ENCODE results near the gene ADRM1. TPM values are rescaled to one million over a fixed set of nuclear protein-coding genes. Genes with fewer than 3 reads are reported as not detected.

The ADRM1 gene
- total and polyA plus RNA-seq, 10 of the 15 experiments (the other 5 are each of a cell fraction or from before 2014, with no cell fraction given): 3.4 to 213 (median 95.9) TPM

DNA sequence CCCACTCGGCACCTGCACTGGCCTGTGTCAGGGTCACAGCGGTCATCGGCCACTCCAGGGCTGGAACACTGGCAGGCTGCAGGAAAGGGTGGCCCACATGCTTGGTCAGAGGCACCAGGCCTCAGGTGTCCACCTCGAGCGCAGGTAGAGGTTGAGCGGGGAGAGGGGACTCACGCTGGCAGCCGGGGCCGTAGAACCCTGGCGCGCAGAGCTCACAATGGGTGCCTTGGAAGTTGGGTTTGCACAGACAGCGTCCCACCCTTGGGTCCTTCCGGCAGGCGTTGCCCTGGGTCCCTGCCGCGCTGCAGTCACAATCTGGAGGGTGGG lies 35.5 kb downstream of the ADRM1 start:
- in situ Hi-C loops (cut with MboI) (no loop called here), intact Hi-C loops (cut with micrococcal nuclease; ENCODE audit: unreplicated experiment) (no loop called here)
- ATAC-seq: no peak
- peaks cover 3% of the 10 kb centered on the region for H3K9me3 ChIP-seq (replicated peaks; ENCODE audit: control insufficient read depth, insufficient read depth, low read length)
- peak overlapping the region; percentile 81 for H3K27ac ChIP-seq (ENCODE audit: control insufficient read depth, insufficient read depth)
- H2AFZ ChIP-seq (ENCODE audit: control insufficient read depth, low read depth, low read length): no peak overlapping the region
- no peaks in the 10 kb centered on the region for H3K79me2 ChIP-seq (ENCODE audit: control insufficient read depth, insufficient read depth, low read length)
- DNase-seq (ENCODE audit: low read depth, low spot score): no peak
- no peak for FAIRE-seq
- no peaks in the 10 kb centered on the region for H3K36me3 ChIP-seq (ENCODE audit: control insufficient read depth in 2 of 2, insufficient read depth in 2 of 2, low read length in 1 of 2)
- no TSS peak for BruUV-seq (replicated peaks)
- POLR2A ChIA-PET: interaction anchor here (0.6 kb wide), 1 partner anchor 340 kb away, joined by 3 read pairs; no protein-coding TSS in a partner anchor
- TF ChIP-seq NR2C2 (IDR thresholded peaks at IDR 0.05; ENCODE audit: borderline replicate concordance, control insufficient read depth, insufficient read length, low read depth) (no peak), POLR2A (IDR thresholded peaks at IDR 0.05; ENCODE audit: low read depth, low read length) (0 out of 2 replicates have a peak, but pooled peaks have one; percentile 0), BHLHE40 (IDR thresholded peaks at IDR 0.05; ENCODE audit: borderline replicate concordance in 1 of 2, low read depth in 2 of 2, low read length in 1 of 2) (0 out of 4 replicates have a peak, but pooled peaks of 1 of the 2 experiments have one; percentile 40)
- peak overlapping the region; percentile 82 for H3K4me2 ChIP-seq (ENCODE audit: control insufficient read depth, insufficient read depth)
- H3K9ac ChIP-seq (ENCODE audit: control insufficient read depth, insufficient read depth, low read length): no peak overlapping the region
- RAD21 ChIA-PET (ENCODE audit: unreplicated experiment): no interaction called here
- H3K4me1 ChIP-seq (ENCODE audit: control insufficient read depth, insufficient read depth, low read length): peaks cover 37% of the 10 kb centered on the region
- 66% methylated on average over 13 of the region's 16 CpGs for whole genome bisulfite sequencing (ENCODE audit: insufficient coverage, insufficient replicate concordance, low lambda C conversion rate, missing lambda C conversion rate)
- CTCF ChIA-PET: interaction anchor here (1.0 kb wide), 1 partner anchor 44 kb away, joined by 5 read pairs; no protein-coding TSS in a partner anchor
- H3K27me3 ChIP-seq (replicated peaks in 1 of 2; ENCODE audit: control insufficient read depth in 2 of 2, insufficient read depth in 2 of 2, low read length in 1 of 2): no peaks in the 10 kb centered on the region
- H3K4me3 ChIP-seq: peak overlapping the region; percentile 23; the same call in 1 of the 2 replicates
- H4K20me1 ChIP-seq (ENCODE audit: control insufficient read depth, insufficient read depth): no peaks in the 10 kb centered on the region
- SMC1A ChIA-PET (ENCODE audit: uncharacterized antibody, unreplicated experiment): no interaction called here

GRCh38 chr20:62339647-62340062 lies 36.9 kb downstream of the ADRM1 start:
- Histone ChIP-seq H3K36me3 (ENCODE audit: control insufficient read depth in 2 of 2, insufficient read depth in 2 of 2, low read length in 1 of 2) (no peaks in the 10 kb centered on the region), H4K20me1 (ENCODE audit: control insufficient read depth, insufficient read depth) (no peaks in the 10 kb centered on the region), H3K27ac (ENCODE audit: control insufficient read depth, insufficient read depth) (peak overlapping the region; percentile 81), H2AFZ (ENCODE audit: control insufficient read depth, low read depth, low read length) (peak overlapping the region; percentile 50), H3K4me1 (ENCODE audit: control insufficient read depth, insufficient read depth, low read length) (peaks cover 37% of the 10 kb centered on the region), H3K9me3 (replicated peaks; ENCODE audit: control insufficient read depth, insufficient read depth, low read length) (peaks cover 3% of the 10 kb centered on the region), H3K4me3 (peak overlapping the region; percentile 68; the same call in 1 of the 2 replicates), H3K27me3 (replicated peaks in 1 of 2; ENCODE audit: control insufficient read depth in 2 of 2, insufficient read depth in 2 of 2, low read length in 1 of 2) (no peaks in the 10 kb centered on the region), H3K79me2 (ENCODE audit: control insufficient read depth, insufficient read depth, low read length) (no peaks in the 10 kb centered on the region), H3K9ac (ENCODE audit: control insufficient read depth, insufficient read depth, low read length) (peak overlapping the region; percentile 38; the same call in 1 of the 2 replicates), H3K4me2 (ENCODE audit: control insufficient read depth, insufficient read depth) (peak overlapping the region; percentile 82)
- RAD21 ChIA-PET (ENCODE audit: unreplicated experiment): interaction anchor here (0.9 kb wide), 1 partner anchor 277 kb away, joined by 4 read pairs; no protein-coding TSS in a partner anchor
- in situ Hi-C loops (cut with MboI) (no loop called here), intact Hi-C loops (cut with micrococcal nuclease; ENCODE audit: unreplicated experiment) (loop anchor here (1.0 to 5.0 kb wide), 2 partner anchors 37 to 43 kb away; partner anchors contain the start of gene ADRM1)
- CTCF ChIA-PET: interaction anchor here (1.0 to 2.9 kb wide), 2 partner anchors 43 to 934 kb away, joined by 3 to 12 read pairs; no protein-coding TSS in a partner anchor
- BruUV-seq (replicated peaks): no TSS peak
- ATAC-seq (peak; percentile 90), DNase-seq (ENCODE audit: low read depth, low spot score) (peak; percentile 89), FAIRE-seq (peak; percentile 100)
- POLR2A ChIA-PET: interaction anchor here (0.6 to 0.7 kb wide), 2 partner anchors 376 to 454 kb away, joined by 3 to 5 read pairs; no protein-coding TSS in a partner anchor
- SMC1A ChIA-PET (ENCODE audit: uncharacterized antibody, unreplicated experiment): interaction anchor here (0.6 to 1.1 kb wide), 4 partner anchors 39 to 872 kb away, joined by 3 to 4 read pairs (median 3); no protein-coding TSS in a partner anchor
- 1% methylated on average over 14 of the region's 14 CpGs for WGBS (ENCODE audit: insufficient coverage, insufficient replicate concordance, low lambda C conversion rate, missing lambda C conversion rate)
- TF ChIP-seq MTA2 (IDR thresholded peaks at IDR 0.05; ENCODE audit: low read depth) (peak; percentile 32; the same call in 1 of the 2 replicates), IKZF2 (IDR thresholded peaks at IDR 0.05) (peak; percentile 55 to 69; a peak in 3 of 4 replicates), BHLHE40 (IDR thresholded peaks at IDR 0.05; ENCODE audit: borderline replicate concordance in 1 of 2, low read depth in 2 of 2, low read length in 1 of 2) (peak; percentile 64 to 78; a peak in 3 of 4 replicates), ZNF217 (IDR thresholded peaks at IDR 0.05) (no peak), SPI1 (IDR thresholded peaks at IDR 0.05; ENCODE audit: borderline replicate concordance, insufficient read depth, low read depth, low read length) (peak; percentile 82; the same call in 1 of the 2 replicates), ATF2 (IDR thresholded peaks at IDR 0.05; ENCODE audit: low read length) (0 out of 2 replicates have a peak, but pooled peaks have one; percentile 40), IKZF1 (conservative IDR thresholded peaks at IDR 0.05) (peak; percentile 30; the same call in 1 of the 2 replicates), CBX3 (IDR thresholded peaks at IDR 0.05; ENCODE audit: borderline replicate concordance, low read depth) (no peak), KLF5 (IDR thresholded peaks at IDR 0.05; ENCODE audit: partially characterized antibody) (no peak), FOXM1 (IDR thresholded peaks at IDR 0.05; ENCODE audit: low read depth, low read length) (no peak), MLLT1 (IDR thresholded peaks at IDR 0.05) (no peak), EED (IDR thresholded peaks at IDR 0.05; ENCODE audit: low read depth) (0 out of 2 replicates have a peak, but pooled peaks have one; percentile 49)
